ENCODE data around the gene ETV6. TPM values are rescaled to one million over a fixed set of nuclear protein-coding genes. Genes with fewer than 3 reads are reported as not detected.

Gene ETV6
- total and polyA plus RNA-seq, 2 of the 8 experiments (the other 6 are each of a cell fraction or from before 2014, with no cell fraction given): 5.5 to 23.9 TPM

- TF ChIP-seq CHD7 (IDR thresholded peaks at IDR 0.05; ENCODE audit: insufficient replicate concordance, low read length) (no peak), MAX (IDR thresholded peaks at IDR 0.05) (no peak), CBX8 (IDR thresholded peaks at IDR 0.05; ENCODE audit: borderline replicate concordance, low read depth, low read length) (no peak), RBBP5 (IDR thresholded peaks at IDR 0.05; ENCODE audit: borderline replicate concordance, low read depth, low read length) (no peak)
Observed at GRCh38 chr12:11713202-11713601, 63.7 kb downstream of the ETV6 start (continued).

All from H1 (cell line).